Measurements from ENCODE around the gene CYB5RL. TPM values are rescaled to one million over a fixed set of nuclear protein-coding genes. Genes with fewer than 3 reads are reported as not detected.

Gene CYB5RL
- total RNA-seq, 2 donors from 2014 or later, result 8.7 to 9.0 TPM

GRCh38 chr1:54165146-54165545 lies 34.7 kb downstream of the CYB5RL start:
- Histone ChIP-seq H3K9me3 (no peaks in the 10 kb centered on the region), H3K36me3 (no peaks in the 10 kb centered on the region), H3K27me3 (replicated peaks; ENCODE audit: insufficient read depth) (no peaks in the 10 kb centered on the region), H3K27ac (no peak overlapping the region), H3K4me3 (no peak overlapping the region), H3K4me1 (ENCODE audit: control insufficient read depth in 1 of 2, low read depth in 2 of 2) (no peaks in the 10 kb centered on the region)
- TF ChIP-seq CTCF (IDR thresholded peaks at IDR 0.05), result no peak
- DNase-seq (ENCODE audit: low spot score) (no peak), ATAC-seq (ENCODE audit: insufficient number of reproducible peaks, low FRiP score, low read depth) (no peak)

- TF ChIP-seq CTCF (IDR thresholded peaks at IDR 0.05), result no peak
- no peaks in the 10 kb centered on the region for H3K9me3 ChIP-seq
- no peaks in the 10 kb centered on the region for H3K4me1 ChIP-seq (ENCODE audit: control insufficient read depth in 1 of 2, low read depth in 2 of 2)
- no peak overlapping the region for H3K4me3 ChIP-seq
- no peaks in the 10 kb centered on the region for H3K36me3 ChIP-seq
- ATAC-seq (ENCODE audit: insufficient number of reproducible peaks, low FRiP score, low read depth), result no peak
- H3K27me3 ChIP-seq (replicated peaks; ENCODE audit: insufficient read depth), result no peaks in the 10 kb centered on the region
- DNase-seq (ENCODE audit: low spot score), result no peak
- H3K27ac ChIP-seq, result no peak overlapping the region
Observed at GRCh38 chr1:54163573-54163972, 36.3 kb downstream of the CYB5RL start.

GRCh38 chr1:54163051-54163450 lies 36.8 kb downstream of the CYB5RL start:
- Histone ChIP-seq H3K27me3 (replicated peaks; ENCODE audit: insufficient read depth) (no peaks in the 10 kb centered on the region), H3K9me3 (no peaks in the 10 kb centered on the region), H3K27ac (no peak overlapping the region), H3K36me3 (no peaks in the 10 kb centered on the region), H3K4me3 (no peak overlapping the region), H3K4me1 (ENCODE audit: control insufficient read depth in 1 of 2, low read depth in 2 of 2) (no peaks in the 10 kb centered on the region)
- ATAC-seq (ENCODE audit: insufficient number of reproducible peaks, low FRiP score, low read depth) (no peak), DNase-seq (ENCODE audit: low spot score) (no peak)
- TF ChIP-seq CTCF (IDR thresholded peaks at IDR 0.05), result no peak

- no peaks in the 10 kb centered on the region for H3K9me3 ChIP-seq
- H3K27ac ChIP-seq, result no peak overlapping the region
- ATAC-seq (ENCODE audit: insufficient number of reproducible peaks, low FRiP score, low read depth) (no peak), DNase-seq (ENCODE audit: low spot score) (no peak)
- no peak overlapping the region for H3K4me3 ChIP-seq
- no peaks in the 10 kb centered on the region for H3K27me3 ChIP-seq (replicated peaks; ENCODE audit: insufficient read depth)
- TF ChIP-seq CTCF (IDR thresholded peaks at IDR 0.05), result no peak
- no peaks in the 10 kb centered on the region for H3K4me1 ChIP-seq (ENCODE audit: control insufficient read depth in 1 of 2, low read depth in 2 of 2)
- no peaks in the 10 kb centered on the region for H3K36me3 ChIP-seq
Observed at GRCh38 chr1:54161495-54162168, 38.2 kb downstream of the CYB5RL start.

GRCh38 chr1:54160351-54160750 lies 39.5 kb downstream of the CYB5RL start:
- no peak for TF ChIP-seq CTCF (IDR thresholded peaks at IDR 0.05)
- Histone ChIP-seq H3K4me1 (ENCODE audit: control insufficient read depth in 1 of 2, low read depth in 2 of 2) (no peaks in the 10 kb centered on the region), H3K36me3 (no peaks in the 10 kb centered on the region), H3K27me3 (replicated peaks; ENCODE audit: insufficient read depth) (no peaks in the 10 kb centered on the region), H3K9me3 (no peaks in the 10 kb centered on the region), H3K27ac (no peak overlapping the region), H3K4me3 (no peak overlapping the region)
- no peak for DNase-seq (ENCODE audit: low spot score)
- no peak for ATAC-seq (ENCODE audit: insufficient number of reproducible peaks, low FRiP score, low read depth)
